Rectal smooth muscle tissue (tissue), 1 donor: ENCODE results near the gene IGFBP7.

Experiments
- H3K27ac ChIP-seq: one replicate; pipeline ENCODE4 v1.7.0; 2013; ENCODE audit warnings: low read depth, low read length, inconsistent platforms
- H3K27me3 ChIP-seq: one replicate; pipeline ENCODE4 v1.7.0; 2013; ENCODE audit warnings: low read length; ENCODE audit not compliant: control insufficient read depth, insufficient read depth
- H3K36me3 ChIP-seq: one replicate; pipeline ENCODE4 v1.7.0; 2013; ENCODE audit warnings: low read length; ENCODE audit not compliant: control insufficient read depth, insufficient read depth
- H3K4me1 ChIP-seq: one replicate; pipeline ENCODE4 v1.7.0; 2013; ENCODE audit warnings: low read length; ENCODE audit not compliant: control insufficient read depth, insufficient read depth
- H3K4me3 ChIP-seq: one replicate; pipeline ENCODE4 v1.7.0; 2013; ENCODE audit warnings: low read length
- H3K9ac ChIP-seq: one replicate; pipeline ENCODE4 v1.7.0; 2013; ENCODE audit warnings: low read length

The IGFBP7 gene

DNA sequence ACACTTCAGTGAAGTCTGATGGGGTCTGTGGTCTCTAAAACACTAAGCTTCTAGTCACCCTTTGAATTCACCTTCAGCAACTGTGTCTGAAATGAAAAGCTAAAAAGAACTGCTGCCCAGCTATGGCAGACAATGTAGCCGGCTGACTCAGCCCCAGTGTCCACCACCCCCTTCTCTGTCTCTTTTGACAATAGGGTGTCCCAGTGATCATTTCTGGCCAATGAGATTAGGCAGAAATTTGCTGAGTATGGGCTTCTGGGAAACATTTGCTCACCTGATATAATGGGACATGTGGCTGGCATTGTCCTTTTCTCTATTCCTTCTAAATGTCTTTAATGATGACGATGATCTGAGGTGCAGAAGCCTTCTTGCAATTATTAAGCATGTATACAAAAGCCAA is 20.6 kb downstream of the IGFBP7 start:
- Histone ChIP-seq H3K27ac (no peak overlapping the region), H3K36me3 (no peaks in the 10 kb centered on the region), H3K27me3 (no peaks in the 10 kb centered on the region), H3K4me1 (peaks cover 19% of the 10 kb centered on the region), H3K4me3 (no peak overlapping the region), H3K9ac (no peak overlapping the region)

DNA sequence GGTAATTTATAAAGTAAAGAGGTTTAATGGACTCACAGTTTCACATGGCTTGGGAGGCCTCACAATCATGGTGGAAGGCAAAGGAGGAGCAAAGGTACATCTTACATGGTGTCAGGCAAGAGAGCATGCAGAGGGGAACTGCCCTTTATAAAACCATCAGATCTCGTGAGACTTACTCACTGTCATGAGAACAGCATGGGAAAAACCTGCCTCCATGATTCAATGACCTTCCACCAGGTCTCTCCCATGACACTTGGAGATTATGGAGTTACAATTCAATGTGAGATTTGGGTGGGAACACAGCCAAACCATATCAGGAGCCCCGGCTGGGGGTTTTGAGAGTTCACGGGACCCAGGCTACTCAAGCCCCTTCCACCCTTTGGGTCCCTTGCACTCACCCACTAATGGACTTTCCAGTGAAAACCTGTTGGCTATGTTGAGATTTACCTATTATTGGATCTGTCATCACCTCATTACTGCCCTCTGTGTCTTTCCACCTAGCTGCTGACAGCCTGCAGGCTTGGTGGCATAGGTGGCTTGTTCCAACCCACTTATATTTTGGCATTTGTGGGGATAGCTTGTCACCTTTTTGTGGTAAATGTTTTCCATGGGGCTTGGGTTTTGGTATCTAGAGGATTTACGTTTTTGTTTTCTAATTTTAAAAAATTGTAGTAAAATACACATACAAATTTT is 24.0 kb downstream of the IGFBP7 start:
- Histone ChIP-seq H3K4me1 (peaks cover 10% of the 10 kb centered on the region), H3K4me3 (no peak overlapping the region), H3K27me3 (no peaks in the 10 kb centered on the region), H3K27ac (no peak overlapping the region), H3K9ac (no peak overlapping the region), H3K36me3 (no peaks in the 10 kb centered on the region)

DNA sequence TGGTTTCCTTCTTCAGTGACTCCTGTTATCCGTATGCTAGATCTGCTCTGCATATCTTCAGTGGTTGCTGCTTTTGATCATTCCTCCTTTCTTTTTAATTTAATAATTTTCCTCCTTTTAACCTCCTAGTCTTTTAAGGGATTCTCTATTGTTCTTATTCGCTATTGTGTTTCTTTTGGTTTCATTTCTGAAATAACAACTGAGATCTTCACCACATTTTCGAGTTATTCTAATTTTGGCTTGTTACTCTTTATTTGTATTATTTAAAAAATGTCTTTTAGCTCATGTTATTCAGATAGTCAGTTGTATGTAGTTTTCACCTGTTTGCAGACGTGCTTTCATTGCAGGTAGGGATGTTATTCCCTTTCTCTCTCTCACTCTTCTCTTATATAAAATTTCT is 24.9 kb downstream of the IGFBP7 start:
- Histone ChIP-seq H3K9ac (no peak overlapping the region), H3K4me3 (no peak overlapping the region), H3K27ac (no peak overlapping the region), H3K36me3 (no peaks in the 10 kb centered on the region), H3K27me3 (no peaks in the 10 kb centered on the region), H3K4me1 (peaks cover 12% of the 10 kb centered on the region)

DNA sequence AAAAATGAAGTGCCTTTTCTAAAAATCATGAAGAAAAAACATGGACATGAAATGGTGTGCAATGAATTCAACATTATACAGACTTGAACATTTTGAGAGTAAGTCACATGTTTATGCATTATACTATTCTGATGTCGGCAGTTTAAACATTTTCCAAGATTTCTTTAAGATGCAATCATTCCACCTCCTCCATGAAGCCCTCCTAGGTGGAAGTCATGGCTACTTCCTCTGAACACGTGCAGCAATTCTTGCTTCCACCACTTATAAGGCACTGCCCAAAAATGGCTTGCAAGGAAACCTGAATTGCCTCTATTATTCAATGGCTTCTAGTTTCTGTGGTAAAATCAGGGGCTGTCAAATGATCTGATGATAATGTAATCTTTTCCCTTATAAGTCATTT is 25.8 kb downstream of the IGFBP7 start:
- H3K9ac ChIP-seq: no peak overlapping the region
- H3K27me3 ChIP-seq: no peaks in the 10 kb centered on the region
- no peak overlapping the region for H3K4me3 ChIP-seq
- no peaks in the 10 kb centered on the region for H3K36me3 ChIP-seq
- peaks cover 12% of the 10 kb centered on the region for H3K4me1 ChIP-seq
- H3K27ac ChIP-seq: no peak overlapping the region

DNA sequence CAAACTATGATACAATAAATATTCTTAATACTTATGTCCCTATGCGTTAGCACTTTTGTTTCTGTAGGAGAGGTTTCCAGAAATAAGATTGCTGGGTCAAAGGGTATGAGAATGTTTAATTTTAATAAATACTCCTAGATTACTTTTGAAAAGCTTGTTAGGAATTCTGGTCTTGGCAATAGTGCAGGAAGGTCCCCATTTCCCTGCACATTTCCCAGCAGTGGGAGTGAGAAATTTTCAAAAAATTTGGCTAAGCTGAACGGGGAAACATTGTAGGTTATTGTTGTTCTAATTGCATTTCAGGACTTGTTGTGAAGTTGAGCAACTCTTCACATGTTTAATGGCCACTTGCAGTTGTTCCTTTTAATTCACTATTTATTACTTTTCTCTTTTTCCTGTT is 27.1 kb downstream of the IGFBP7 start:
- no peak overlapping the region for H3K9ac ChIP-seq
- H3K4me1 ChIP-seq: peaks cover 12% of the 10 kb centered on the region
- no peak overlapping the region for H3K27ac ChIP-seq
- no peaks in the 10 kb centered on the region for H3K36me3 ChIP-seq
- no peaks in the 10 kb centered on the region for H3K27me3 ChIP-seq
- H3K4me3 ChIP-seq: no peak overlapping the region

DNA sequence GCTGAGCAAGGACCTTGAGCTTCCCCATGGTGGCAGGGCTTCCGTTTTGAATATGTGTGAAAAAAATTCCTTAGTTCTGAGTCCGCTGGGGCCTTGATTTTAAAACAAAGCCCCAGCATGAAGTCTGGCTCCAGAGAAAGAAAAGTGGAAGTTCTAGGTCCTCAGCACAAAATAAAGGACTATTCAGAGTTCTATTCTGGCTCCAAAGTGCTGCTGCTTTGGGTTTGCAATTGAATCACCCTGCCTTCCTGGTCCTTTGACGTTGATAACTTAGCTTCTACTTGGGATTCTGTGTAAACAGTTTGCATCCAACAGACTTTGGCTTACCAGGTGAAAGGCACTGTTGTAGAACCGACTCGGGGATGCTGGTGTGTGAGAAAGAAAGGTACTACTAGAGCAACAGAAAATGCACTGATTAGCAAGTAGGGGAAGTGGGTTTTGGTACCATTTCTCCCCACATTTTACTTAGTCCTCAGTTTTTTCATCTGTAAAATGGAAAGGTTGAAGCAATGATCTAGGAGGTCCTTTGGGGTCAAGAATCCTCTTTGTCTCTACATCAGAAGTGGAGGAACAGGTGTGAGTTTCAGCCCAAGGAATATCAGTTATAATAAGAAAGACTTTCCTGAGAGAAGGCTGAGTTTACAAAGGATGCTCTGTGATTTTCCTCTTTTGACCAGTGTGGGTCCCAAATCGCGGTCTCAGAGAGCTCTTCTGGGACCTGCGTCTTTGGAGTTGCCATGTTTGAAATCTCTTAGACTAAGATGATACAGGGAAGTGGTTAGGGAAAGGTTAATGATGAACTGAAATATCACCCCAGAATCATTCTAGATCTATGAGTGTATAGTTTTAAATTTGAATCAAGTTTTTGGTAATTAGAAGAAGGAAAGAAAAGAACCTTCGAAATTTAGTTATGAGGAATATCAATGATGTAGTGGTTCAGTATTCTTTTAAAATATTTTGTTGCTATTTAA is 28.2 kb downstream of the IGFBP7 start:
- Histone ChIP-seq H3K4me3 (no peak overlapping the region), H3K36me3 (no peaks in the 10 kb centered on the region), H3K27ac (peak overlapping the region; percentile 64), H3K27me3 (no peaks in the 10 kb centered on the region), H3K4me1 (peaks cover 11% of the 10 kb centered on the region), H3K9ac (no peak overlapping the region)

DNA sequence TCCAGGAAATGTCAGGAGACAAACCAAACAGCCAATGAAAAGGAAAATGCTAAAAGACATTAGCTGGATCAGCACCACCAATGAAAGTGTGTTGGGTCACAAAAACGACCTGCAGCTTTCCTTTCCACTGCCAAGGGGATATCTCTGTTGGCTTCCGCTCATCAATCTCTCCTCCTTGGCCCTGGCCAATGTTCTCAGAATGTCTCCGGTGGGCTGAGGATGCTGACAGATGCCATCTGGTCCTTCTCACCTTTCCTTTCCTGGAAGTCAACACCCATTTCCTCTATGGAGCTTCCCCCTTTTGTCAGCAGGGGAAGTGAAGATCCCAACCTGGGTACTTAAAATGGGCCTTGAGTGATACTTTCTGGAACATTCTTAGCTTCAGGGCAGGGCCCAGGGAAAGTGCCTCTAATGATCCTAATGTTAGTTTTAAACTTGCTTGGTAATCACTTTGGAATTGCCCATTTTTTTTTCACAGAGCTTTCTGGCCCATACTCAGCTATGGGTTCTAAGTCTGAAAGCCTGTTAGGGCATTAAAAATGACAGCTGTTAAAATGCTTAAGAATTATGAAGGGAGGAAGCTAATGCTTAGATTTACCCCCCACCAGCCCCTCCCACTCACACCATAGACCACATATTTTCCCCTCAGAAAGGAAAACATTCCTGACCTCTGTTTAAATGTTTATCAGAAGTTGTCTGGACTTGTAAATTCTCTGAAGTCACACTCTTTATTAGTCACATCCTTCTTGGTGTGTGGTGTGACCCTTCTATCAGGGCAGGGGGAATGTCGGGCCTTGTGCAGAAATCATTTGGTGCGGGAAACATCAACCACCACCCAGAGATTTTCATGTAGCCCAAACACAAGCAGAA is 29.2 kb downstream of the IGFBP7 start:
- no peaks in the 10 kb centered on the region for H3K36me3 ChIP-seq
- peak overlapping the region; percentile 64 for H3K27ac ChIP-seq
- H3K4me1 ChIP-seq: peaks cover 10% of the 10 kb centered on the region
- H3K27me3 ChIP-seq: no peaks in the 10 kb centered on the region
- no peak overlapping the region for H3K9ac ChIP-seq
- no peak overlapping the region for H3K4me3 ChIP-seq

DNA sequence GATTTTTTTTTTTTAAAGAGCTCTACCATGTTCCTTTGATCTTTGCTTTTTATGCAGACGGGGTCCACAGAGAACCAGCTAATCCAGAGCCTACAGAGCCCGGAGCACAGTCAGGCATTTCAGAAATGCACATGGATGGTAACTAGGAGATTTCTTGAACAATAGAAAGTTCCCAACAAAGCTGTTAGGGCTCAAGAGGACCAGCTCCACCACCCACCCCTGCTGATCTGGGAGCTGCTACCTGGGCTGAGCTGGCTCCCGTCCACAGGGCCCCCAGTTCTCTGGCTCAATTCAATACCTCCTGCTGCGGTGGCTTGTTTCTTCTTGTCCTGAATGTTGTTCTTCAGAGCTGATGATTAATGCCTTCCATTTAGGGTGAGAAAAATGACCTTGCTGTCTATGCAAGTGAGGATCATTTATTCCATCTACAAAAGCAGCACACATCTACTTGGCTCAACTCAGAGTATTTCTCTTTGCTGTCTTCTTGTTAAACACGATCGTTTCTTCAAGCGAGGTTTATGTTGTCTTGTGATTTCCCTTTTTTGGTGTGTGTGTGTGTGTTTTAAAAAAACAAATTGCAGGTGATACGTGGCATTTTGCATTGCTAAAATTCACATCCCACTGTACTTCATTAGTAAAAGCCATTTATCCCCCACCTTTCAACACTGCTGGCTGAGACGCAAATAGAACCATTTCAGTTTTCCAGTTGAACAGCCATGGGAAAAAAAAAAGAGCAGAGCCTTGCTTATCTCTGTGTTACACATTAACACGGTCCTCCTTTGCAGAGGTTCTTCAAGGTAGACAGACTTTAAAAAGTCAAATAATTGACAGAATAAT is 31.3 kb downstream of the IGFBP7 start:
- Histone ChIP-seq H3K4me1 (peaks cover 14% of the 10 kb centered on the region), H3K27me3 (no peaks in the 10 kb centered on the region), H3K9ac (no peak overlapping the region), H3K36me3 (no peaks in the 10 kb centered on the region), H3K27ac (peak overlapping the region; percentile 31), H3K4me3 (peak overlapping the region; percentile 29)

DNA sequence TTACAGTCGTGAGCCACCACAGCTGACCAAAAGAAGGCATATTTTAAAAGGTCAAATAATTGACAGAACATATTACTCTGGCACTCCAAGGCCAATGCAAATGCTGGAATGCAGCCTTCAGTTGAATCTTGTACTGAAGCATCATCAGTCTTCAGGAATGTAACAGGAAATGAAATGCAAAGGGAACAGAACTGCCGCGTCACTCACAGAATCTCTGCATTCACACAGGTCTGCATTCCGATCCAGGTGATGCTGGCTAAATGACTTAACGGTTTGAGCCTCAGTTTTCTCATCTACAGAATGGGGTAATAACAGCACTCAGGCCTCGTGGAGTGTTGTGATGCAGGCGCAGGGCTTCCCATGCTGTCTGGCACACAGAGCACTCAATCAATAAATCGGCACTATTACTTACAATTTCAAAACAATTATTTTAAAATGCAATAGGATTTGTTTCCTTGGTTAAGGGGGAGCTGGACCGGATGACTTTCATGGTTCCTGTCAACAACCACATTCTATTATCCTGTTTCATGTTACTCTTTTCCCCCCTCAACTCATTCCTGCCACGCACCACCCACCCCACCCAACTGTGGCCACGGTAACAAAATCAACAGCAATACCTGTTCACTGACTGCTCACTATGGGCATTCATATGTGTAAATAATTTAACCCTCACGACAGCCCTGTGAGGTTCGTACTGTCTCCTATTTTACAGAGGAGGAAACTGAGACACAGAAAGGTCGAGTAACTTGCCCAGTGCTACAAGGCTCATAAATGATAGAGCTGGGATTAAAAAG is 32.4 kb downstream of the IGFBP7 start:
- Histone ChIP-seq H3K9ac (no peak overlapping the region), H3K36me3 (no peaks in the 10 kb centered on the region), H3K4me1 (peaks cover 14% of the 10 kb centered on the region), H3K27me3 (no peaks in the 10 kb centered on the region), H3K27ac (no peak overlapping the region), H3K4me3 (no peak overlapping the region)

DNA sequence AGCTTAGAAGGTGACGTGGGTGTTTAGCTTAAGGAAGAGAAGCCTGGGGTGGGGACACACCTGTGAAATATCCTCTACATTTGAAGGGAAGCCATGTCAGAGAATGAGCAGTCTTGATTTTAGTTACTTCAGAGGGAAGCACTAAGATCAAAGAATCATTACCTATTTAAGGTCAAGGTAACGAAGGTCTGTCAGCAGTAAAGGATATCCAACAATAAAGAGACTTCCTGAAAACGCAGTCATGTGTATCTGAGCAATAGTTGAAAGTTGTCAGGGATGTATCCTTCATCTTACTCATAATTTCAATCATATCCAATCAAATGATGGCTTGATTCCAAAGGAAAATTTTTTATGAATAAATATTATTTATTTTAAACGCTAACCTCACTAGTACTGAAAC is 33.5 kb downstream of the IGFBP7 start:
- Histone ChIP-seq H3K36me3 (no peaks in the 10 kb centered on the region), H3K9ac (no peak overlapping the region), H3K27me3 (no peaks in the 10 kb centered on the region), H3K27ac (no peak overlapping the region), H3K4me3 (no peak overlapping the region), H3K4me1 (peaks cover 10% of the 10 kb centered on the region)

DNA sequence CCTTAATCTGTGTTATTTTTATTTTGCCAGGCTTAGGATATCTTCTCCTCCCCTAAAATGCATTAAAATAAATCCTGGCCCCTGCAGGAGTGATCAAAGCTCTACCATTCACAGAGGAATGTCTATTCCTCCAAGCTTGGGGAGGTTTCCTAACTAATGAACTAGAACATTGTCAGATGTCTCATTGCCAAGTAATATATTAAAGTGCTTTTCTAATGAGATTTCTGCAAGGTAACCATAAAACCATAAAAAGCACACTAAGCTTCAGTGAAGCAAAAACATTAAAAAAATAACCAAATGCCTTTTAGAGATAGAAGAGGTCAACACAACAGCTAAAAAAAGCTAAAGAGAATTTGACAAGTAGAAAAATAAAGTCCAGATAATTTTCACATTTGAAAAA is 34.8 kb downstream of the IGFBP7 start:
- no peak overlapping the region for H3K4me3 ChIP-seq

More for the DNA sequence above, 34.8 kb downstream of the IGFBP7 start:
- Histone ChIP-seq H3K9ac (no peak overlapping the region), H3K36me3 (no peaks in the 10 kb centered on the region), H3K4me1 (peaks cover 4% of the 10 kb centered on the region), H3K27me3 (no peaks in the 10 kb centered on the region), H3K27ac (no peak overlapping the region)
